Measurements from ENCODE around the gene LRFN2.

LRFN2 gene

DNA sequence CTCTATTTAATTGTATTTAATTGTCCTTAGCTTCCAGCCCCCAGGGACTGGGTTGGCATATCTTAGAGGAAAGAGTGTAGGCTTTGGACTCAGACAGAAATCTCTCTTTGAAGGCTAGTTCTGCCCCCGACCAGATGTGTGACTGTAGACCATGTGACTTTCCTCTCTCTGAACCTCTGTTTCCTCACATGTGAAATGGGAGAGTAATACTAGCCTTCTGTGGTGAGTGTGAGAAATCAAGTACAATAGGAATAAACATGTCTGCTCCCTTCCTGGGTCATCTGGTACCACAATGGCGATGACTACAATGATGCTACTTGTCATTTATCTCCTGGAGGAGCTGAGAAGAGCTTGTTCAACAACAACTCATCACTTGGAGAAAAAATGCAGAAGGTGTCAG is 179.9 kb downstream of the LRFN2 start:
- H3K27ac ChIP-seq = no peak overlapping the region
- TF ChIP-seq CTCF (IDR thresholded peaks at IDR 0.05) = no peak
- TF ChIP-seq ZFX (IDR thresholded peaks at IDR 0.05; ENCODE audit: borderline replicate concordance) = no peak

- H3K27ac ChIP-seq = no peak overlapping the region
- TF ChIP-seq ZFX (IDR thresholded peaks at IDR 0.05; ENCODE audit: borderline replicate concordance) = no peak
- no peak for TF ChIP-seq CTCF (IDR thresholded peaks at IDR 0.05)
Measured at GRCh38 chr6:40406175-40406574, 181.0 kb downstream of the LRFN2 start.

- no peak overlapping the region for H3K27ac ChIP-seq
- TF ChIP-seq CTCF (IDR thresholded peaks at IDR 0.05) (no peak), ZFX (IDR thresholded peaks at IDR 0.05; ENCODE audit: borderline replicate concordance) (no peak)
Measured at GRCh38 chr6:40400738-40401137, 186.4 kb downstream of the LRFN2 start.

DNA sequence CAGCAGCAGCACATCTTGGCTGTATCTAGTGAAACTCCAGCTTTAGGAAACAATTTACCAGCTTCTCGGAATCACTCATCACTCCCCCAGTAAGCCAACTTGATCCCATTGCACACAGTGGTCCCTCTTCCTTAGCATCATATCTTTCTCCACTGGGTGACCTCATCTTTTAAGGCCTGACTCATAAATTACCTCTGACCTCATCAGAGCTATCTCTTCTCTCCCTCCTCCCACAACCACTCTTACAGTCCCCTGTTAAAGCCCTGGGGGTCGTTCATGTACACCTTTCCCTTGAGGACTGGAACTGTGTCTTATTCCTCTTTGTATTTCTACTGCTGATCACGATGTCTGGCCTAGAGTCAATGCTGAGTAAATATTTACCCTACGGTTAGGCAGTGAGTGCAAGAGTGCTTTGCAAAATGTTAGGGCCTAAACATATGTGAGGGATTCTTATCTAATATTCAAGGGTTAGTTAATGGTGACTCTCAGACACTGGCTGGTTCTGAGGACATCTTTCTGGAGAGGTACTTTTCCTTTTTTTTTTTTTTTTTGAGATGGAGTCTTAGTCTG is 187.2 kb downstream of the LRFN2 start:
- TF ChIP-seq CTCF (IDR thresholded peaks at IDR 0.05) (no peak), ZFX (IDR thresholded peaks at IDR 0.05; ENCODE audit: borderline replicate concordance) (no peak)
- H3K27ac ChIP-seq = peak overlapping the region; percentile 29; the same call in 1 of the 2 replicates

GRCh38 chr6:40398810-40399477 is 188.2 kb downstream of the LRFN2 start:
- TF ChIP-seq CTCF (IDR thresholded peaks at IDR 0.05) (no peak), ZFX (IDR thresholded peaks at IDR 0.05; ENCODE audit: borderline replicate concordance) (no peak)
- H3K27ac ChIP-seq = no peak overlapping the region

DNA sequence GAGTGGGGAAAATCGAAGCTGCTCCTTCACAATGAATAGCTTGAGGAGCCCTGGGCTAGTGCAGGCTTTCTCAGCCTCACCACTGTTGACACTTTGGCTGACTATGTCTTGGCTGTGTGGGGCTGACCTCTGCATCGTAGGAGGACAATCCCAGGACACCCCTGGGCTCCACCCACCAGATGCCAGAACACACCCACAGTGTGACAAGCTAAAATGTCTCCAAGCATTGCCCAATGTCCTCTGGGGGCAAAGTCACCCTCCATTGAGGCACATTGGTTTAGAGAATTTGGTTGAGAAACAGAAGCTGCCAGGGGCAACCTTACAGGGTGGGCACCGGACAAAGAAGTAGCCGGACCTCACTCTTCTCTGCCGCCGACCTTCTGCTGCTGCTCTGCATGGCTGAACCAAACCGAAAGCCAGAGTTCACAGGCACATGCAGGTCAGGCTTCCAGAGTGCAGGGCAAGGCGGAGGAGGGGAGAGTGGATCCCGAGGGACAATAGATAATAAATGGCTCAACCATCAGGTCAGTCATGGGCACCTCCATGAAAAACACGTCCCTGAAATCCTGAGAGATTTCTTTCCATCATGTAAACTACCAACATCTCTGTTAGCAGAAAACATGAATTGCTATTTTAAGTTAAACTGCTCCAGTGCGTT is 189.0 kb downstream of the LRFN2 start:
- TF ChIP-seq ZFX (IDR thresholded peaks at IDR 0.05; ENCODE audit: borderline replicate concordance) = no peak
- TF ChIP-seq CTCF (IDR thresholded peaks at IDR 0.05) = no peak

More for the DNA sequence above, 189.0 kb downstream of the LRFN2 start:
- H3K27ac ChIP-seq = no peak overlapping the region

Measured in 22Rv1 (cell line).